Keratinocyte (primary cell): ENCODE measurements around the gene PARP2.

ENCODE experiments used
- EZH2 ChIP-seq: IDR thresholded peaks from one replicate; pipeline ENCODE4 v1.6.1; 2012; ENCODE audit warnings: inconsistent platforms, mild to moderate bottlenecking, low read length, moderate library complexity
- TF ChIP-seq, protein P1 (sequence below), 3 experiments: IDR thresholded peaks in 1 of 3; conservative IDR thresholded peaks in 1 of 3; optimal IDR thresholded peaks in 1 of 3; 2 replicates in 2 of 3; 3 replicates in 1 of 3; pipeline versions ENCODE3 to v1.5.1; 2011; ENCODE audit warnings: low read length in 3 of 3, mild to moderate bottlenecking in 3 of 3, moderate library complexity in 2 of 3, control low read depth in 1 of 3, inconsistent platforms in 1 of 3; ENCODE audit not compliant: insufficient read depth in 2 of 3; ENCODE audit errors: extremely low read depth in 1 of 3

DNA sequence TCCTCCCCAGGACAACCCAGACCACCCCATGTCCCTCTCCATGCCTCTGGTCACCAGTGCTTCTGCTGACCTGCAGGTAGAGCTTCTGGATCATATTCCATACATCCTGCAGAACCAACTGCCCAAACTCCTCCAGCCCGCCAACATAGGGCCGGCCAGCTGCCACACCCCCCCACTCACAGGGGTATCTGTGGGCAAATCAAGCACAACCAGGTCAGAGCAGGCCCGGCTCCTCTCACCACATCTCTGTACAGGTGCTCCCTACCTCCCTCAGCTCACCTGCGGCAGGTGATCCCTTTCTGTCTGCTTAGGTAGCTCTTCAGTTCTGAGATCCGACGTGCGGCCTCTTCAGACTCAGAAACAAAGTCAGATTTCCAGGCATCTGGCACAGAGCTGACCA lies 40.9 kb downstream of the PARP2 start:
- no peak for TF ChIP-seq EZH2
- TF ChIP-seq, protein P1, sequence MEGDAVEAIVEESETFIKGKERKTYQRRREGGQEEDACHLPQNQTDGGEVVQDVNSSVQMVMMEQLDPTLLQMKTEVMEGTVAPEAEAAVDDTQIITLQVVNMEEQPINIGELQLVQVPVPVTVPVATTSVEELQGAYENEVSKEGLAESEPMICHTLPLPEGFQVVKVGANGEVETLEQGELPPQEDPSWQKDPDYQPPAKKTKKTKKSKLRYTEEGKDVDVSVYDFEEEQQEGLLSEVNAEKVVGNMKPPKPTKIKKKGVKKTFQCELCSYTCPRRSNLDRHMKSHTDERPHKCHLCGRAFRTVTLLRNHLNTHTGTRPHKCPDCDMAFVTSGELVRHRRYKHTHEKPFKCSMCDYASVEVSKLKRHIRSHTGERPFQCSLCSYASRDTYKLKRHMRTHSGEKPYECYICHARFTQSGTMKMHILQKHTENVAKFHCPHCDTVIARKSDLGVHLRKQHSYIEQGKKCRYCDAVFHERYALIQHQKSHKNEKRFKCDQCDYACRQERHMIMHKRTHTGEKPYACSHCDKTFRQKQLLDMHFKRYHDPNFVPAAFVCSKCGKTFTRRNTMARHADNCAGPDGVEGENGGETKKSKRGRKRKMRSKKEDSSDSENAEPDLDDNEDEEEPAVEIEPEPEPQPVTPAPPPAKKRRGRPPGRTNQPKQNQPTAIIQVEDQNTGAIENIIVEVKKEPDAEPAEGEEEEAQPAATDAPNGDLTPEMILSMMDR (optimal IDR thresholded peaks at IDR 0.05 in 1 of 3, IDR thresholded peaks at IDR 0.05 in 1 of 3, conservative IDR thresholded peaks at IDR 0.05 in 1 of 3; ENCODE audit: extremely low read depth in 1 of 3, insufficient read depth in 2 of 3, low read length in 3 of 3), result no peak
